Keratinocyte (primary cell): ENCODE data around the gene TBC1D20. TPM values are rescaled to one million over a fixed set of nuclear protein-coding genes. Genes with fewer than 3 reads are reported as not detected.

ENCODE experiments used
- DNase-seq: peaks from one replicate; pipeline ENCODE4 v3.0.0-alpha.2; 2011; ENCODE audit warnings: low read depth, missing footprints, low spot score
- FAIRE-seq: peaks from 2 replicates; lab custom pipeline; 2011; peaks lifted over from hg19 to GRCh38; lab: Jason Lieb, UNC
- H2AFZ ChIP-seq: 2 replicates; pipeline ENCODE4 v1.6.0; 2012; ENCODE audit warnings: low read length, control low read depth, inconsistent platforms; ENCODE audit not compliant: control insufficient read depth
- H3K27ac ChIP-seq: 2 replicates; pipeline ENCODE4 v1.5.1; 2011; ENCODE audit warnings: low read length; ENCODE audit not compliant: control insufficient read depth, insufficient read depth
- H3K27me3 ChIP-seq: 3 replicates; pipeline ENCODE4 v1.6.0; 2011; ENCODE audit warnings: low read length; ENCODE audit not compliant: control insufficient read depth, insufficient read depth; ENCODE audit errors: extremely low read depth
- H3K36me3 ChIP-seq, 2 experiments: 2 replicates in 1 of 2; 3 replicates in 1 of 2; pipeline ENCODE4 v1.5.1; 2011; ENCODE audit warnings: low read length in 2 of 2, mild to moderate bottlenecking in 1 of 2; ENCODE audit not compliant: control insufficient read depth in 2 of 2, insufficient read depth in 2 of 2; ENCODE audit errors: extremely low read depth in 1 of 2
- H3K4me1 ChIP-seq: 3 replicates; pipeline ENCODE4 v1.5.1; 2011; ENCODE audit warnings: low read length; ENCODE audit not compliant: control insufficient read depth, insufficient read depth; ENCODE audit errors: extremely low read depth
- H3K4me2 ChIP-seq: 3 replicates; pipeline ENCODE4 v1.6.0; 2011; ENCODE audit warnings: low read depth, low read length; ENCODE audit not compliant: control insufficient read depth, insufficient read depth; ENCODE audit errors: extremely low read depth
- H3K4me3 ChIP-seq, 3 experiments: fragments of 200-600 bp in 1 of 3; sonication (generic) in 1 of 3; 2 replicates in 2 of 3; 3 replicates in 1 of 3; pipeline ENCODE4 v1.5.1; 2011 to 2016; ENCODE audit warnings: low read length in 3 of 3, mild to moderate bottlenecking in 3 of 3, control low read depth in 2 of 3, inconsistent platforms in 1 of 3, low read depth in 1 of 3, mixed read lengths in 1 of 3, mixed run types in 1 of 3, moderate library complexity in 1 of 3; ENCODE audit not compliant: control insufficient read depth in 2 of 3, insufficient read depth in 2 of 3; ENCODE audit errors: extremely low read depth in 1 of 3
- H3K79me2 ChIP-seq: 2 replicates; pipeline ENCODE4 v1.6.0; 2012; ENCODE audit warnings: low read length; ENCODE audit not compliant: control insufficient read depth, insufficient read depth
- H3K9ac ChIP-seq: 3 replicates; pipeline ENCODE4 v1.6.0; 2011; ENCODE audit warnings: low read length; ENCODE audit not compliant: control insufficient read depth, insufficient read depth; ENCODE audit errors: extremely low read depth
- H3K9me1 ChIP-seq: 3 replicates; pipeline ENCODE4 v1.6.0; 2011; ENCODE audit warnings: low read length; ENCODE audit not compliant: control insufficient read depth, insufficient read depth; ENCODE audit errors: extremely low read depth
- H3K9me3 ChIP-seq: 2 replicates; pipeline ENCODE4 v1.5.1; 2012; ENCODE audit warnings: low read depth, low read length; ENCODE audit not compliant: control insufficient read depth
- H4K20me1 ChIP-seq: 3 replicates; pipeline ENCODE4 v1.6.0; 2011; ENCODE audit warnings: low read length; ENCODE audit not compliant: control insufficient read depth, insufficient read depth; ENCODE audit errors: extremely low read depth
- EZH2 ChIP-seq: IDR thresholded peaks from one replicate; pipeline ENCODE4 v1.6.1; 2012; ENCODE audit warnings: inconsistent platforms, mild to moderate bottlenecking, low read length, moderate library complexity
- dilution Hi-C: fragments of 300-500 bp; cut with MboI; formaldehyde crosslinking; loops from one replicate; pipeline ENCODE4 v1.7.0; 2020; ENCODE audit warnings: low sequenced_read_pairs; ENCODE audit not compliant: extremely low pct_ligation_motif_present
- polyA plus RNA-seq, 5 experiments: library from polyadenylated mRNA; depleted of rRNA in 3 of 5; stranded (reverse) in 3 of 5; stranded (forward) in 1 of 5; unstranded in 1 of 5; fragments of >200 nt; gene quantifications; 1 replicate in 1 of 5; 2 replicates in 3 of 5; 3 replicates in 1 of 5; pipeline versions ENCODE4 v1.2.1 to v1.2.3, GENCODE V29; 2011 to 2012; ENCODE audit warnings: missing spikeins in 2 of 5, low read depth in 1 of 5, low replicate concordance in 1 of 5
- TF ChIP-seq, protein P1 (sequence below), 3 experiments: IDR thresholded peaks in 1 of 3; conservative IDR thresholded peaks in 1 of 3; optimal IDR thresholded peaks in 1 of 3; 2 replicates in 2 of 3; 3 replicates in 1 of 3; pipeline versions ENCODE3 to v1.5.1; 2011; ENCODE audit warnings: low read length in 3 of 3, mild to moderate bottlenecking in 3 of 3, moderate library complexity in 2 of 3, control low read depth in 1 of 3, inconsistent platforms in 1 of 3; ENCODE audit not compliant: insufficient read depth in 2 of 3; ENCODE audit errors: extremely low read depth in 1 of 3

TBC1D20 gene
- polyA plus RNA-seq, 1 donor (not counting 4 experiments of a cell fraction or from before 2014, with no cell fraction given), result 24.5 TPM

- Histone ChIP-seq H3K27me3 (no peaks in the 10 kb centered on the region), H3K4me2 (no peak overlapping the region), H3K4me1 (no peaks in the 10 kb centered on the region), H3K4me3 (no peak overlapping the region), H3K9ac (no peak overlapping the region), H4K20me1 (no peaks in the 10 kb centered on the region), H3K36me3 (peaks cover 26 to 40% of the 10 kb centered on the region in 2 experiments), H3K9me1 (no peaks in the 10 kb centered on the region), H3K9me3 (no peaks in the 10 kb centered on the region), H2AFZ (no peak overlapping the region), H3K79me2 (no peaks in the 10 kb centered on the region), H3K27ac (no peak overlapping the region)
- DNase-seq (no peak), FAIRE-seq (no peak)
- no peak for TF ChIP-seq EZH2
- TF ChIP-seq, protein P1, sequence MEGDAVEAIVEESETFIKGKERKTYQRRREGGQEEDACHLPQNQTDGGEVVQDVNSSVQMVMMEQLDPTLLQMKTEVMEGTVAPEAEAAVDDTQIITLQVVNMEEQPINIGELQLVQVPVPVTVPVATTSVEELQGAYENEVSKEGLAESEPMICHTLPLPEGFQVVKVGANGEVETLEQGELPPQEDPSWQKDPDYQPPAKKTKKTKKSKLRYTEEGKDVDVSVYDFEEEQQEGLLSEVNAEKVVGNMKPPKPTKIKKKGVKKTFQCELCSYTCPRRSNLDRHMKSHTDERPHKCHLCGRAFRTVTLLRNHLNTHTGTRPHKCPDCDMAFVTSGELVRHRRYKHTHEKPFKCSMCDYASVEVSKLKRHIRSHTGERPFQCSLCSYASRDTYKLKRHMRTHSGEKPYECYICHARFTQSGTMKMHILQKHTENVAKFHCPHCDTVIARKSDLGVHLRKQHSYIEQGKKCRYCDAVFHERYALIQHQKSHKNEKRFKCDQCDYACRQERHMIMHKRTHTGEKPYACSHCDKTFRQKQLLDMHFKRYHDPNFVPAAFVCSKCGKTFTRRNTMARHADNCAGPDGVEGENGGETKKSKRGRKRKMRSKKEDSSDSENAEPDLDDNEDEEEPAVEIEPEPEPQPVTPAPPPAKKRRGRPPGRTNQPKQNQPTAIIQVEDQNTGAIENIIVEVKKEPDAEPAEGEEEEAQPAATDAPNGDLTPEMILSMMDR (optimal IDR thresholded peaks at IDR 0.05 in 1 of 3, IDR thresholded peaks at IDR 0.05 in 1 of 3, conservative IDR thresholded peaks at IDR 0.05 in 1 of 3; ENCODE audit: extremely low read depth in 1 of 3, insufficient read depth in 2 of 3, low read length in 3 of 3), result no peak
- dilution Hi-C loops, result no loop called here
Measured at GRCh38 chr20:492159-492558, 29.8 kb upstream of the TBC1D20 start.

- DNase-seq, result no peak
- no peaks in the 10 kb centered on the region for H3K27me3 ChIP-seq
Measured at GRCh38 chr20:487655-488054, 25.3 kb upstream of the TBC1D20 start.

More at GRCh38 chr20:487655-488054, 25.3 kb upstream of the TBC1D20 start:
- Histone ChIP-seq H3K9ac (no peak overlapping the region), H4K20me1 (no peaks in the 10 kb centered on the region), H3K4me2 (no peak overlapping the region), H3K4me1 (no peaks in the 10 kb centered on the region), H2AFZ (no peak overlapping the region), H3K9me3 (no peaks in the 10 kb centered on the region), H3K36me3 (peaks cover 38 to 42% of the 10 kb centered on the region in 2 experiments), H3K27ac (no peak overlapping the region), H3K4me3 (no peak overlapping the region), H3K79me2 (no peaks in the 10 kb centered on the region), H3K9me1 (no peaks in the 10 kb centered on the region)
- TF ChIP-seq, protein P1 (optimal IDR thresholded peaks at IDR 0.05 in 1 of 3, IDR thresholded peaks at IDR 0.05 in 1 of 3, conservative IDR thresholded peaks at IDR 0.05 in 1 of 3; ENCODE audit: extremely low read depth in 1 of 3, insufficient read depth in 2 of 3, low read length in 3 of 3), result no peak
- no peak for TF ChIP-seq EZH2
- dilution Hi-C loops, result no loop called here
- no peak for FAIRE-seq
